ENCODE measurements around the gene LGALS12.
"Not testable (repeated sequence)": the region's sequence is repeated elsewhere in the genome, so short reads cannot be mapped to it uniquely, and the experiment has no call there.

GRCh38 chr11:63550156-63550700 is 44.3 kb downstream of the LGALS12 start:
- not testable (repeated sequence) for TF ChIP-seq CTCF, POLR2A (IDR thresholded peaks at IDR 0.05)
